ENCODE measurements around the gene PLXDC1.

The PLXDC1 gene

DNA sequence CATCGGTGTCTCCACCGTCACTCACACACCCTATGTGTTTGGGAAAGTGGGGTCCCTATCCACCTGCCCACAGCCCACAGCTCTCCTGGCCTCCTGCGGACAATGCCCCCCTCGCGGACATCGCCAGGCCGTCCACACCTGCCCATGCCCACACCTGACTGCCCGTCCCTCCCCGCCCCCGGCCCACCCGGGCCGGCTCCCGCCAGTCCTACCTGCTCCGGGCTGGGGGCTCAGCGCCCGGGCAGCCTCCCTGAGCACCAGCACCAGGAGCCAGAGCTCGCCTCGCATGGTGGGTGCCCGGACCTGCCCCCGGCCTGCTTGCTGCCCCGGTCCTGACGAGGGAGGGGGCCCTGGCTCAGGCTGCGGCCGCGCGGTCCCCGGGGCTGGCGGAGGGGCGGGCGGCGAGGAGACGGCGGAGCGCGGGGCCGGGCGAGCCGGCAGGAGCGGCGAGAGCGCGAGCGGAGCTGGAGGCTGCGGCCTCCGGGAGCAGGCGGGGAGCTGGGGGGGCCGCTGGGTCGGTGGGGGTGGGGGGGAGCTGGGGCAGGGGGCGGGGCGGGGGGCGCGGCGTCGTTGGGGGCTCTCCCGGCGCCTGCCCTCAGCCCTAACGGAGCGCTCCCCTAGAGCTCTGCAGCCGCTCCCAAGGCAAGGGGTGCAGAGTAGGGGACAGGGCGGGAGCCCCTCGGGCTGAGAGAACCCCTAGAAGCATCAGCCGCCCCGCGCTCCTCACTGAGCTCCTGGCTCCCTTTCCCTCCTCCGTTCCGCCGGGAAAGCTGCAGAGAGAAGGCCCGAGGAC lies at the start of gene PLXDC1:
Gene PLXDC1, minus strand, starts transcription at position 488 of the 793 bp plus-strand sequence. Its CDS starts 200 bp downstream, at position 288.
- H3K27me3 Mint-ChIP-seq = peaks cover 8% of the 10 kb centered on the region
- peak within 1 kb of the TSS; percentile 90 to 93 for H3K27ac Mint-ChIP-seq
- H3K4me3 Mint-ChIP-seq = peak within 1 kb of the TSS; percentile 92
- ATAC-seq (no peak), DNase-seq (no peak)
- no peaks in the 10 kb centered on the region for H3K9me3 Mint-ChIP-seq
- H3K4me1 Mint-ChIP-seq = peaks cover 58% of the 10 kb centered on the region

DNA sequence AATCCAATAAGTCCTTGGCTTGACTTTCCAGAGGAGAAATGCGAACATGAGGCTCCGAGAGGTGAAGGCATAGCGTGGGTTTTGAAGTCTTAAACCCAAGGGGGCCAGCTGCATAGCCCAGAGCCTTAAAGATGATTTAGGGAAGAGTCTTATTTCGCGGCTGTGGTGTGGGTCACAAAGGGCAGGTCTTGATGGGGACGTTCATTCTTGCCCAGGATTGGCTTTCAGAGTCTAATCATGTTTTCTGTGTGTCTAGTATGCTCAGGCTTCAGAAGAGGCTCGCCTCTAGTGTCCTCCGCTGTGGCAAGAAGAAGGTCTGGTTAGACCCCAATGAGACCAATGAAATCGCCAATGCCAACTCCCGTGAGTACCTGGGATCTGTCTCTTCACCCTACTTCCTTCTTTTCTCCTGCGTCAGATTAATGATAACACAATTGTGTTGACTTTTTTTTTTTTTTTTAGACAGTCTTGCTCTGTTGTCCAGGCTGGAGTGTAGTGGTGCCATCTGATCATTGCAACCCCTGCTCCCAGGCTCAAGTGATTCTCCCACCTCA lies 49.6 kb upstream of the PLXDC1 start:
- H3K4me1 Mint-ChIP-seq = peaks cover 70% of the 10 kb centered on the region
- no peaks in the 10 kb centered on the region for H3K9me3 Mint-ChIP-seq
- H3K27me3 Mint-ChIP-seq = no peaks in the 10 kb centered on the region
- DNase-seq (no peak), ATAC-seq (no peak)
- H3K27ac Mint-ChIP-seq = peak overlapping the region; percentile 100
- H3K4me3 Mint-ChIP-seq = peak overlapping the region; percentile 98 to 99

DNA sequence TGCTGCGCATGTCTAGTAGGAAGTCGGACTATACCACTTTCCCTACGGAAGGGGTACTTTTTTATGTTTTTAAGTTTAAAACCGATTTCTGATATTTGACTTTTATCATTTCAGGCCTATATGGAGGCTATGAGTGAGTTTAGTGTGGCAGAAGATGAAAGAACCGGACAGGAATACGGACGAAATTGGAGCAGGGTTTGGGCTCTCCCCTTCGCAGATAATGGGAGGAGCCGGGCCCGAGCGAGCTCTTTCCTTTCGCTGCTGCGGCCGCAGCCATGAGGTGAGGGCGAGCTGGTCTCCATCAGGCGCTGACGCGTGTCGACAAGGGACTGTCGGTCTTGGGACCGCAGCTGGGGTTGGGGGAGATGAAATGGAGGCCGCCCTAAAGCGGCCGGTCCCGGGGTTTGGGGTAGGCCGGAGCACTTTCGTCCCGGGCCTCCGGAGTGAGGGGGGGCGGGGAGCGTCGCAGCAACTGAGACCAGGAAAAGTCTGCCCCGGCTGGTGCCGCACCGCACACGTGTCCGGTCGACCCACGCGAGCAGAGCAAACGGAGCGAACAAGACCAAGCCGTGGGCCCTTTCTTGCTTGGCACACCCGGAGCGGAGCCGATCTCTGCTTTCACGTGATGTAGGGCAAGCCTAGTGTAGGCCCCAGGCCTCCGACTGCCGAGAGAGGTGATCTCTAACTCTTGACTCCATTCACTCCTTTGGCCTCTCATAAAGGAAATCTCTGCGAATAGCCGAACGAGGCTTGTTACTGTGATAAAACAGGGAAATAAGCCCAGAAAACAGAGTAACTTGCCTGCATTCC lies 48.8 kb upstream of the PLXDC1 start, which contains the start of gene RPL19:
Gene RPL19, plus strand, starts transcription at position 214 of the 810 bp plus-strand sequence. Its CDS starts 62 bp downstream, at position 276.
- no peaks in the 10 kb centered on the region for H3K9me3 Mint-ChIP-seq
- peak within 1 kb of the TSS; percentile 100 for H3K27ac Mint-ChIP-seq
- H3K4me3 Mint-ChIP-seq = peak within 1 kb of the TSS; percentile 98 to 99
- H3K4me1 Mint-ChIP-seq = peaks cover 78% of the 10 kb centered on the region
- peak; percentile 84 to 85 for DNase-seq
- peak; percentile 75 for ATAC-seq
- H3K27me3 Mint-ChIP-seq = no peaks in the 10 kb centered on the region

DNA sequence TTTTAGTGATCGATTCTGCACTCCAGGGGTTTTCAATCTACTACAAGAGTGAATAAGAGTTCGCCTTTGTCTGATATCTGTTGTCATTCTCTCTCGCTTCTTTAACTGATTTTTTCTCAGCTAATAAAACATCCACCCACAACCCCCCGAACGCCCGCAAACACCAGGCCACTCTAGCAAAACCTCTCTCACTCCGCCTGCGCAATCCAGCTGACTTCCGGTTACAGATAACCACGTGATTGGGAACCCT lies 48.3 kb upstream of the PLXDC1 start:
- Mint-ChIP-seq H3K4me1 (peaks cover 81% of the 10 kb centered on the region), H3K27ac (peak overlapping the region; percentile 100), H3K9me3 (no peaks in the 10 kb centered on the region), H3K4me3 (peak overlapping the region; percentile 98 to 99), H3K27me3 (no peaks in the 10 kb centered on the region)
- peak; percentile 73 for ATAC-seq
- peak; percentile 86 to 91 for DNase-seq

DNA sequence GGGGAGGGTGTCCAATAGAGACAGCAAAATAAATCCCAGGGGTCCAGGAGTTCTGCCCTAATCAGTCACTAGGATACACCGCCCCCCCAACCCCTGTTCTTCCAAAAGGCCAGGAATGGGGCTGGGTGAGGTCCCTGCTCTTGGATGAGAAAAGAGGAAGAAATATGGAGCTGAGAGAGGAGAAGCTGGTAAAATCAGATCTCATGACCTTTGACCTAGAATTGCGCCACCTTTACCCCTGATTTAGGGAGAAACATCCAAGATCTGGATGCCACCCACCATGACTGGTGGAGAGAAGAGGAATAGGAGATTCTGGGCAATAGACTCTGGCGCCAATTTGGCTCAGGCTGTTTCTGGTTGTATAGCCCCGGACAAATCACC lies 46.7 kb upstream of the PLXDC1 start:
- Mint-ChIP-seq H3K4me3 (peak overlapping the region; percentile 85 to 86), H3K27me3 (no peaks in the 10 kb centered on the region), H3K27ac (peak overlapping the region in 1 of 2 donors; percentile 79), H3K9me3 (no peaks in the 10 kb centered on the region), H3K4me1 (peaks cover 78% of the 10 kb centered on the region)
- no peak for ATAC-seq
- DNase-seq = no peak

DNA sequence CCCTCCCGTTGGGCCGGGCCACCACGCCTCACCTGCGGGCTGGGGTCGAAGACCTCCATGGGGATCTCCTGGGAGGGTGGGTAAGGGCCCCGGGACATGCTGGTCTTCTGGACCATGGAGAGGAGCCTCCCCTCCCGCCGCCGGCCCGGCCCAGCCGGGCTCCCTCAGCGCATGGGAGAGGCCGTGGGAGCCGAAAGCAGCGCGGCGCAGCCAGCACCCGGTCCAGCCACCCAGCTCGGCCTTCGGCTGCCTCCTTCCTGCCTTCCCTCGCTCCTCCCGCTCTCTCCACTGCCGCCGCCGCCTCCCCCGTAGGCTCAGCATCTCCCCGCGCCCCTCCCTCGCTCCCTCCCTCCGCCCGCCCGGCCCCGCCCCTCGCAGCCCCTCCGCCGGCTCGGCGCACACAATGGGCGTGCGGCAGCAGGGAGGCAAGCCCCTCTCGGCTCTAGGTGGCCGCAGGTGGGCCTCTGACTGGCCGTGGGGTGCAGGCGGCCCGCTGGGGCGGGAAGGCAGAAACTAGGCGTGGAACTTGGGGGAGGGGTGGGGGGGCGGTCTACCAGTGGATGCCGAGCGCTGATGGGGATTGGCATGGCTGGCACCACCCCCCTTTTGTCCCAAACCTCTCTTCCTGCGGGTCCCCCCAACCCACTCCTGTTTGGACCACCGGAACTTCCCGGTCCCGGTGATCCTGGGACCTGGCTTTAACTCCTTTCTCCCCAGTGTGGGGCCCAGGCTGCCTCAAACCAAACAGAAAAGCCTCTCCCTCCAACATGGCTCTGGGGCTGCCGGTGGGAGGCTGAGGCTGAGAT lies 46.1 kb upstream of the PLXDC1 start, which contains the start of gene CACNB1:
Gene CACNB1, minus strand, starts transcription at position 290 of the 806 bp plus-strand sequence. Its CDS starts 174 bp downstream, at position 116.
- no peaks in the 10 kb centered on the region for H3K9me3 Mint-ChIP-seq
- H3K4me1 Mint-ChIP-seq = peaks cover 73% of the 10 kb centered on the region
- peak within 1 kb of the TSS; percentile 85 to 86 for H3K4me3 Mint-ChIP-seq
- DNase-seq = peak; percentile 63 to 67
- ATAC-seq = peak; percentile 66
- H3K27me3 Mint-ChIP-seq = no peaks in the 10 kb centered on the region
- H3K27ac Mint-ChIP-seq = peak within 1 kb of the TSS; percentile 9 to 79

DNA sequence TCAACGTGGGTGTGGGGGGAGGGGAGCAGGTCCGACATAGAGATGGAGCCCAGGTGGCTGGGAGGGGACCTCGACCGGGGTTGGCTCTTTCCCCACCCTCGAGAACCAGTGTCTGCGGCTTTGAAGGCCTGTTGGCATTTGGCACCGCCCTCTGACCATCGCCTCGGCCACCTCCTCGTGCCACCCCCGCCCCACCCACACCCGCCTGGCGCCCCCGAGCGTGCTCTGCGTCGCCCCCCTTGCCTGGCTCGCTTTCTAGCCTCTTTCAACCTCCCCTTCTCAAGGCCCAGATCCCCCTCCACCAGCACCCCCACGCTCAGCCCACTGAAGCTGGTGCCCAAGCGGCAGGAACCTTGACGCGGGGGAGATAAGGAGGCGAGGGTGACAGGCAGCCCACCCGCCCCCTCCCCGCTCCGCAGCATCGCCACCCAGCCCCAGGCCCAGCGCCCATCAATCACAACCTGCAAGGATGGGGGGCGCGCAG lies 45.4 kb upstream of the PLXDC1 start:
- H3K27ac Mint-ChIP-seq = peak overlapping the region in 1 of 2 donors; percentile 20
- no peaks in the 10 kb centered on the region for H3K9me3 Mint-ChIP-seq
- DNase-seq = no peak
- H3K4me3 Mint-ChIP-seq = peak overlapping the region; percentile 85 to 86
- peaks cover 71% of the 10 kb centered on the region for H3K4me1 Mint-ChIP-seq
- ATAC-seq = no peak
- no peaks in the 10 kb centered on the region for H3K27me3 Mint-ChIP-seq

DNA sequence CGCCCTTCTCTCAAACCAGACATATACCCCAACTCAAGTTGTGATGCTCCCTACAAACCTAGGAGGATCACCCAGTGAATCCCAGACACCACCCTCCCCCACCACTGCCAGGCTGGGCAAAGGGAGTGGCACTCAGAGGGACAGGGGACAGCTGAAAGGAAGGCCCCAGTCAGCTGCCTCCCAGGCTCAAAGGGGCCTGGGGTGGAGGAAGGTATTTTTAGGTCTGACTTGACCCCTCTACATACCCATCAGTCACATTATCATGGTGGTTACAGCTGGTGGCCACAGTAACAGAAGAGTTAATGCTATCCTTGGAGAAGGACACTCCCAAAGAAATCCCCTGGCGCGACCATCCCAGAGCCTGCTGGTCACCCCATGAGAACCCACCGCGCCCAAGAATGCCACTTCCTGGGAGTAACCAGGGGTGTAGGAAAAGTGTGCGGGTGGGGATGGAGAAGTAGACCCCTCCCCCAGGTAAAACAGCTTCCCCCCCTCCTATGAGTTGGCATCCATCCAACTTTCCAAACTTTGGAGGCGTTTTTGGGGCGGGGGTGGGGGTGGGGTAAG lies 44.9 kb upstream of the PLXDC1 start:
- H3K27me3 Mint-ChIP-seq = no peaks in the 10 kb centered on the region
- H3K4me3 Mint-ChIP-seq = peak overlapping the region; percentile 67 to 68
- peak overlapping the region in 1 of 2 donors; percentile 10 for H3K27ac Mint-ChIP-seq
- DNase-seq (no peak), ATAC-seq (no peak)
- H3K4me1 Mint-ChIP-seq = peaks cover 65% of the 10 kb centered on the region
- no peaks in the 10 kb centered on the region for H3K9me3 Mint-ChIP-seq

DNA sequence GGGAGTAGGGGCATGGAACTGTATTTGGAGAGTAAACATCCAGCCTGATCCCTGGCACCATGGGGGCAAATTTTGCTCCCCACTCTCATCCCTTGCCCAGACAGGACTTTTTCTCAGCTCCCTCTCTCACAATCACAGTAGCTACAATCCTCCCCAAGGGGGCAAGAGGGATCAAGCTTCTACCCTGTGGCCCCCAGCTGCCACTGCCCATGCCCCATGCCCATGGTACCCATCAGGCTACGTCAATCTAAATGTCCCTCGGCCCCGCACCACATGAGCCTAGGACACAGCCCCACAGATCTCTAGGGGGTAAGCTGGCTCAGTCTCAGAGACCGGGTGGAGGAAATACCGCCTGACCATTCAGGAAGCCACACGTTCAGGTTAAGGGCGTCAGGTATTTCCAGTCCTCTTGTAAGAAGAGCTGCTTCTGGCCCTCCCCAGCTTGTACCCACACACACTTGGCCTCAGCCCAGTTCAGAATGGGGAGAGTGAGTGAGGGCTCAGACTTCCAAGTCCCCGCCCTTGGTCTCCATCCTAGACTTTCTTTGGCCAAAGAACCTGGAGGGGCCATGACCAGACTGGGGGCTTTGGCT lies 44.2 kb upstream of the PLXDC1 start:
- DNase-seq (no peak), ATAC-seq (no peak)
- no peak overlapping the region for H3K27ac Mint-ChIP-seq
- no peaks in the 10 kb centered on the region for H3K27me3 Mint-ChIP-seq
- H3K4me3 Mint-ChIP-seq = peak overlapping the region; percentile 67 to 68
- peaks cover 60% of the 10 kb centered on the region for H3K4me1 Mint-ChIP-seq
- no peaks in the 10 kb centered on the region for H3K9me3 Mint-ChIP-seq

DNA sequence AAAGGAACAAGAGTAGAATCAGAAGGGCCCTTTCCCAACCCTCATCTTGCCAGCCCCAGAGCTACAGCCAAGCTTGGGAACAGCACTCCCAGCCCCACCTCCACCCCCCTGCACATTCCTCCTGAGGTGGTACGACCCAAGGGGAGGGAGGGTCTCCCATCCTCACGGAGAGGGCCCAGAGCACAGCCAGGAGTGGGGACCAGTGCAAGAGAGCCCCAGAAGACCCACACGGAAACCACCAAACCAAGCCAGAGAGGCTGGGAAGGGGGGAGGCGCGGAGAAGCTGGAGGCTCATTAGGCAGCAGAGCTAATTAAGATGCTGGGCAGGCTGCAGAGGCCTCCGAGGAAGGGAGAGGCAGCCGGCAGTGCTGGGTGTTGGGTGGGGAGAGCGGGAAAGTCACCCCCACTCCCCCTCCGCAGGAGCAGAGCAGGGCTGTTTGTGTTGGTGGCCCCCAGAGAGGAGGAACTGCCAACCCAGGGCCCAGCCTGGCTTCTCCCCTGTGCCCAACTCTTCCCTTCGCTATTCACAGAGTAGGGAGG lies 43.6 kb upstream of the PLXDC1 start:
- no peak for ATAC-seq
- no peak for DNase-seq
- H3K4me1 Mint-ChIP-seq = peaks cover 57% of the 10 kb centered on the region
- no peaks in the 10 kb centered on the region for H3K9me3 Mint-ChIP-seq
- no peak overlapping the region for H3K27ac Mint-ChIP-seq
- H3K27me3 Mint-ChIP-seq = no peaks in the 10 kb centered on the region
- no peak overlapping the region for H3K4me3 Mint-ChIP-seq

DNA sequence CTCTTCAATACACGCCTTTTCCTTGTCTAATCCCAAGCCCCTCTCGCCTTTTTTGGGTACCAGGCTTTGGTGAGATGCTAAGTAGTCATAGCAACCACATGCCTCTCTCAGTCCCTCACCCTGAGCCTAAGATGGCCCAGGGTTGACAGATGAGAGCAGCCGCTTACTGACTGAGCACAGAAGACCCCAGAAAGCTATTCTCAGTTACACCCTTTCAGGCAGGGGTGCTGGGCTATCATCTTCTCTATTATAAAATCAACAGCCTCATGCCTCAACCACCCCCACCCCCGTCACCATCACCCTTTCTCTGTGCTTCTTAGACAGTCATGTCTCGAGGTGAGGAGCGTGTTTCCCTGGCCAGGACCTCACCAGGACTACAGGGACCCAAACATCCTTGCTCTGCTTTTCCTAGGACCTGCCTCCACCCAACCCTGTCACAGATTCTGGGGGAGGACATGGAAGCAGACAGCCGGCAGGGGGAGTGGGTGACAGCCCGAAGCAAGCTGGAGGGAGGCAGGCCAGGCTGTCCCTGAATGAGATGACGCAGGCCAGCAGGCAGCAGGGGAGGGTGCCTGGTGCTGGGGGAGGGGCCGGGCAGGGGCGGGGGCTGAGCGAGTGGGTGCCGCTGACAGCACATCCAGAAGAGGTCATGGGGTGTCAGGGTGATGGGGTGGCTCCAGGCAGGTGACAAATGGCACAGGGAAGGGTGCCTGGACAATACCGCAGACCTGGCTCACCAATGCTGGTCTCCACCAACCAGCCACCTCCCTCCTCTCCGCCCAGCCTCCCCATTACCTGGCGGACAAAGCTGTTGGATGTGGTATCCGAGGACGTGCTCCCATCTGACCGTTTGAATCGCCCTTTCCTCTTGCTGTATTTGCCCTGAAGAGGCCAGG lies 42.9 kb upstream of the PLXDC1 start:
- no peak overlapping the region for H3K4me3 Mint-ChIP-seq
- no peaks in the 10 kb centered on the region for H3K27me3 Mint-ChIP-seq

DNA sequence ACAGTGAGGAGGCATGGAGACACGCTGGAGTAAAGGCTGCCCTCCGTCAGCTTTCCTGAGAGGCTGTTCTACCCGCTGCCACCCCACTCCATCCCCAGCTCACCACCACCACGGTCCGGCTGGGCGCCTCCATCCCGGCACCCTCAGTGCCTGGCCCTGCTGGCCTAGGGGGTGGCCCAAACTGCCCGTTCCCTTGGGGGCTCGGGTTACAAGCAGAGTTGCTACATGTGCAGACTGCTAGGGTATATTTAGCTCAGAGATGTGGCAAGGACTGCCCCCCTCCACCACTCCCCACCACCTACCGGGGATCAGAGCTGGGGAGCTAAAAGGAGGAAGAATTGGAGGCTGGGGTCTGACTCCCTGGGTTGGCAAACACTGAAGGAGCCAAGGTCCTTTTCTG lies 41.9 kb upstream of the PLXDC1 start:
- DNase-seq = no peak
- Mint-ChIP-seq H3K4me1 (peaks cover 41% of the 10 kb centered on the region), H3K27me3 (no peaks in the 10 kb centered on the region), H3K9me3 (no peaks in the 10 kb centered on the region), H3K27ac (no peak overlapping the region), H3K4me3 (no peak overlapping the region)
- no peak for ATAC-seq

More for the DNA sequence above, 42.9 kb upstream of the PLXDC1 start:
- H3K4me1 Mint-ChIP-seq = peaks cover 50% of the 10 kb centered on the region
- DNase-seq (no peak), ATAC-seq (no peak)
- no peak overlapping the region for H3K27ac Mint-ChIP-seq
- H3K9me3 Mint-ChIP-seq = no peaks in the 10 kb centered on the region

DNA sequence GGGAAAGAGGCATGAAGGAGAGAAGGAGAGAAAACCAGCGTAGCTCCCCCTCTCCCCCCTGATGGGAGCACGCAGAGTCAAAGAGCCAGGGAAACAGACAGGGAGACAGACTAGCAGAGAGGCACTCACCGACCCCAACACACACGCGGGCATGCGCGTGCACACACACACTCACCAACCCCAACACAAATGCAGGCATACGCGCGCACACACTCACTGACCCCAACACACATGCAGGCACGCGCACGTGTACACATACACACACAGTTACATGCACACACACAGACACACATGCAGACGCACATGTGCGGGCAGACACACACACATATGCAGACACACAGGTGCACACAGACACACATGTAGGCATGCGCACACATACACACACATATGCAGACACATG lies 41.5 kb upstream of the PLXDC1 start:
- no peak for ATAC-seq
- Mint-ChIP-seq H3K9me3 (no peaks in the 10 kb centered on the region), H3K27me3 (no peaks in the 10 kb centered on the region), H3K4me1 (peaks cover 37% of the 10 kb centered on the region), H3K4me3 (no peak overlapping the region), H3K27ac (no peak overlapping the region)
- no peak for DNase-seq

Data from stimulated activated naive CD8-positive, alpha-beta T cell treated with anti-CD3 and anti-CD28 coated beads, Interleukin-15, amount 100 ng/mL, for 72 hours (primary cell).